Sigmoid colon (tissue), 4 donors: ENCODE results near the gene HIRA.

Experiments used
- POLR2A ChIP-seq, 2 donors: fragments of 450-650 bp; IDR thresholded peaks; one replicate each; pipeline ENCODE4 v1.6.1; 2016; ENCODE audit warnings: antibody characterized with exemption in 2 of 2, mild to moderate bottlenecking in 2 of 2, moderate library complexity in 2 of 2
- POLR2AphosphoS5 ChIP-seq, 4 donors: sonication (generic); formaldehyde crosslinking; IDR thresholded peaks; one replicate each; pipeline ENCODE4 v1.6.1; 2017; ENCODE audit warnings: antibody characterized with exemption in 4 of 4
- TF ChIP-seq, protein P1 (sequence below), 4 experiments: fragments of 450-650 bp in 3 of 4; fragments of 200-600 bp in 1 of 4; IDR thresholded peaks; one replicate each; pipeline ENCODE4 v1.5.1; 2016 to 2019; ENCODE audit warnings: antibody characterized with exemption in 4 of 4, mild to moderate bottlenecking in 3 of 4, moderate library complexity in 2 of 4

GRCh38 chr22:19395276-19395675 is 36.3 kb downstream of the HIRA start:
- TF ChIP-seq, protein P1, sequence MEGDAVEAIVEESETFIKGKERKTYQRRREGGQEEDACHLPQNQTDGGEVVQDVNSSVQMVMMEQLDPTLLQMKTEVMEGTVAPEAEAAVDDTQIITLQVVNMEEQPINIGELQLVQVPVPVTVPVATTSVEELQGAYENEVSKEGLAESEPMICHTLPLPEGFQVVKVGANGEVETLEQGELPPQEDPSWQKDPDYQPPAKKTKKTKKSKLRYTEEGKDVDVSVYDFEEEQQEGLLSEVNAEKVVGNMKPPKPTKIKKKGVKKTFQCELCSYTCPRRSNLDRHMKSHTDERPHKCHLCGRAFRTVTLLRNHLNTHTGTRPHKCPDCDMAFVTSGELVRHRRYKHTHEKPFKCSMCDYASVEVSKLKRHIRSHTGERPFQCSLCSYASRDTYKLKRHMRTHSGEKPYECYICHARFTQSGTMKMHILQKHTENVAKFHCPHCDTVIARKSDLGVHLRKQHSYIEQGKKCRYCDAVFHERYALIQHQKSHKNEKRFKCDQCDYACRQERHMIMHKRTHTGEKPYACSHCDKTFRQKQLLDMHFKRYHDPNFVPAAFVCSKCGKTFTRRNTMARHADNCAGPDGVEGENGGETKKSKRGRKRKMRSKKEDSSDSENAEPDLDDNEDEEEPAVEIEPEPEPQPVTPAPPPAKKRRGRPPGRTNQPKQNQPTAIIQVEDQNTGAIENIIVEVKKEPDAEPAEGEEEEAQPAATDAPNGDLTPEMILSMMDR (IDR thresholded peaks at IDR 0.05) = no peak
- TF ChIP-seq POLR2A (IDR thresholded peaks at IDR 0.05) = no peak
- TF ChIP-seq POLR2AphosphoS5 (IDR thresholded peaks at IDR 0.05) = no peak
